ENCODE data around the gene SIGLEC7.

DNA sequence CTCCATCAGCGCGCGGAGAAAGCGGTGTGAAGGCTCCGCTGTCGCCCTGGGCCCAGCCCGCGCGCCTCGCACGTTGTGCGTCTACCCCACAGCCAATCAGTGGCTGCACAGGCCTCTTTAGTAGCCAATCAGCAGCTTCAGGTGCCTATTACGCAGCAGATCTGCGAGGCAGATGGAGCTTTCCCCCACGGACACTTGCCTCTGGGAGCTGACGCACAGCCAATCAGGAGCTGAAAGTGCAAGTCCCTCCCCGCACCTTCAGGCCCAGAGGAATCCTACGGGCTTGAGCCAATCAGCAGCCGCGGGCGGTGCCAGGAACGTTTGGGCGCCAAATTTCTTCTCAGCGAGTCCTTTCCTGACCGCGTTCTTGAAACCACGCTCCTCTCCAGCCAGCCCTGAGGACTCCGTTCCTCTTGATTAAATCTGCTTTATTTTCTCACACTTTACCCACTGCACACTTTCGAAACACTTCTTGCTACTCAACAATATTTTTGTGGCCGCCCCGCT lies 39.9 kb downstream of the SIGLEC7 start:
- TF ChIP-seq, protein P1, sequence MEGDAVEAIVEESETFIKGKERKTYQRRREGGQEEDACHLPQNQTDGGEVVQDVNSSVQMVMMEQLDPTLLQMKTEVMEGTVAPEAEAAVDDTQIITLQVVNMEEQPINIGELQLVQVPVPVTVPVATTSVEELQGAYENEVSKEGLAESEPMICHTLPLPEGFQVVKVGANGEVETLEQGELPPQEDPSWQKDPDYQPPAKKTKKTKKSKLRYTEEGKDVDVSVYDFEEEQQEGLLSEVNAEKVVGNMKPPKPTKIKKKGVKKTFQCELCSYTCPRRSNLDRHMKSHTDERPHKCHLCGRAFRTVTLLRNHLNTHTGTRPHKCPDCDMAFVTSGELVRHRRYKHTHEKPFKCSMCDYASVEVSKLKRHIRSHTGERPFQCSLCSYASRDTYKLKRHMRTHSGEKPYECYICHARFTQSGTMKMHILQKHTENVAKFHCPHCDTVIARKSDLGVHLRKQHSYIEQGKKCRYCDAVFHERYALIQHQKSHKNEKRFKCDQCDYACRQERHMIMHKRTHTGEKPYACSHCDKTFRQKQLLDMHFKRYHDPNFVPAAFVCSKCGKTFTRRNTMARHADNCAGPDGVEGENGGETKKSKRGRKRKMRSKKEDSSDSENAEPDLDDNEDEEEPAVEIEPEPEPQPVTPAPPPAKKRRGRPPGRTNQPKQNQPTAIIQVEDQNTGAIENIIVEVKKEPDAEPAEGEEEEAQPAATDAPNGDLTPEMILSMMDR (IDR thresholded peaks at IDR 0.05), result no peak
- TF ChIP-seq POLR2A (IDR thresholded peaks at IDR 0.05), result no peak
